Mammary microvascular endothelial cell (primary cell): ENCODE measurements around the gene SCYGR1. TPM values are rescaled to one million over a fixed set of nuclear protein-coding genes. Genes with fewer than 3 reads are reported as not detected.

Source experiments
- total RNA-seq: library from RNA; depleted of rRNA; stranded (reverse); fragments of >200 nt; gene quantifications from 2 replicates; pipeline ENCODE4 v1.2.3, GENCODE V29; 2015

Gene SCYGR1, protein sequence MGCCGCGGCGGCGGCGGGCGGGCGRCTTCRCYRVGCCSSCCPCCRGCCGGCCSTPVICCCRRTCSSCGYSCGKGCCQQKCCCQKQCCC
- not detected in 2 replicates for total RNA-seq

DNA sequence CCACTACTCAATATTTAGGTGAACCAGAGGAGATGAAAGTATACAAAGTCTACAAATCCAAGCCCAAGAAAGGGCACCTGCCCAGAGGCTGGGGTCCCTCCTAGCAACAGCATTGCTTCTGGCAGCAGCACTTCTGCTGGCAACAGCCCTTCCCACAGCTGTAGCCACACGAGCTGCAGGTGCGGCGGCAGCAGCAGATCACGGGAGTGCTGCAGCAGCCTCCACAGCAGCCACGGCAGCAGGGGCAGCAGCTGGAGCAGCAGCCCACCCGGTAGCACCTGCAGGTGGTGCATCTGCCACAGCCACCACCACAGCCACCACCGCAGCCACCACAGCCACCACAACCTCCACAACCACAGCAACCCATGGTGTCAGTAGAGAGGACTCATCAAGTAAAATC is at the start of gene SCYGR1:
SCYGR1 (minus strand) TSS at position 367 of the 400 bp plus-strand sequence; CDS start at position 367, 0 bp downstream.

DNA sequence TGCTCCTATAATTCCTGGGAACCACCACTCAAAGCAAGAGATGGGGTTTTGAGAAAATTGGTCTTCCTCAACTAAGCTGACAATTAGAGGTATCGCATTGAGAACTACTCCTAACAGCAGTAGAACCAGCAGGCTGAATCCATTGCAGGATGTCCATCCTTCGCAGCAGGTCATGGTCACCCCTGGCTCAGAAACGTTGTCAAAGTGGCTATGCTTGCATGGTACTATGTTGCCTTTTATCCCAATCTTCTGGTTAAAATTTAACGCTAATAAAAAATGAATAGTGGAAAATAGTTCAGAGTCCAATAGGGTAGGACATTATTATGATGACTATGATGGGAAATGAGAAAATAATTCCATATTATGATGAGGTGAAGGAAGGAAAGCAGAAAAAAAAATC is 8.7 kb downstream of the SCYGR1 start, which contains the start of gene TM4SF20:
TM4SF20 (minus strand) TSS at position 212 of the 400 bp plus-strand sequence; CDS start at position 174, 38 bp downstream.

Other genes starting within 250 kb of the SCYGR1 start
- gene COL4A4, start 223.7 kb downstream of the SCYGR1 start, total RNA-seq, result under 0.01 TPM in 1 of 2 replicates, not detected in the other
- not detected in 2 replicates for gene COL4A3, start 223.3 kb downstream of the SCYGR1 start, total RNA-seq
- gene MFF, start 62.7 kb downstream of the SCYGR1 start, total RNA-seq, result 67.6 and 68.7 TPM in 2 replicates
- not detected in 2 replicates for gene TM4SF20, start 8.6 kb downstream of the SCYGR1 start, total RNA-seq
- gene AGFG1, start 84.2 kb upstream of the SCYGR1 start, total RNA-seq, result 67.0 and 79.0 TPM in 2 replicates
- not detected in 2 replicates for gene SCYGR2, start 210.9 kb upstream of the SCYGR1 start, total RNA-seq
- gene SCYGR3, start 226.9 kb upstream of the SCYGR1 start, total RNA-seq, result not detected in 2 replicates
- not detected in 2 replicates for gene SCYGR4, start 229.5 kb upstream of the SCYGR1 start, total RNA-seq